ENCODE data around the gene MALRD1. TPM values are rescaled to one million over a fixed set of nuclear protein-coding genes. Genes with fewer than 3 reads are reported as not detected.
A peak's percentile ranks its signal among the peaks of the same experiment; 100 is the strongest.

Gene MALRD1
- total and polyA plus RNA-seq, 2 of the 8 experiments (the other 6 are each of a cell fraction or from before 2014, with no cell fraction given), result 0.32 to 0.35 TPM

DNA sequence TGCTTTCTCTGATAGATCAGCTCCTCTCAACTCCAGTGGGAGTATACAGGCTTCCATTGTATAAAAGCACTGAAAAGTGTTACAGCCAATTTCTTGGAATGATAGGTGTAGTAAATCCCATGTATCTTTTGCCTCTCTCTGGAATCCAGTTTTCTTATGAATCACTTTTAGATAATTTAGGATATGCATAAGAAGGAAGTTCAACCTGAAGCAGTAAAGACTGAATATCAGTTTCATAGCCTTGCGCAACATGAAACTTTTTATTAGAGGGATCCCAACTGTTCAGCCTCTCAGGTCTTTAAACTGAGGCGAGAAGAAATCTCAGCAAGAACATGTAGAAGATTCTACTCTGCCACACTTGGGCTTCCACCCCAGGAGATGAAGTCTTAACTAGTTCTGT, 280.0 kb downstream of the MALRD1 start:
- H3K36me3 ChIP-seq (ENCODE audit: control insufficient read depth in 2 of 4, insufficient read depth in 4 of 4, low read length in 3 of 4), result no peaks in the 10 kb centered on the region
- no peaks in the 10 kb centered on the region for H3K79me2 ChIP-seq (ENCODE audit: control insufficient read depth in 1 of 2, insufficient read depth in 2 of 2, low read length in 2 of 2)
- no peak overlapping the region for H2BK120ac ChIP-seq (replicated peaks; ENCODE audit: low read depth, low read length)
- no peak overlapping the region for H3K23ac ChIP-seq (ENCODE audit: insufficient read length)
- H4K5ac ChIP-seq (ENCODE audit: insufficient read length, low read depth, low read length), result no peak overlapping the region
- DNase-seq (ENCODE audit: low read depth in 1 of 2, low spot score in 2 of 2) (no peak), FAIRE-seq (no peak)
- no peak overlapping the region for H2BK20ac ChIP-seq (ENCODE audit: low read length)
- no peak overlapping the region for H3K27ac ChIP-seq (ENCODE audit: low read depth, low read length)
- no peaks in the 10 kb centered on the region for H4K20me1 ChIP-seq (replicated peaks in 1 of 2; ENCODE audit: control insufficient read depth in 1 of 2, insufficient read depth in 2 of 2, low read length in 2 of 2)
- no peaks in the 10 kb centered on the region for H3K79me1 ChIP-seq (ENCODE audit: low read depth, low read length)
- no peak overlapping the region for H3K56ac ChIP-seq (replicated peaks; ENCODE audit: insufficient read length, low read depth, low read length)
- no peak overlapping the region for H3K4ac ChIP-seq (replicated peaks; ENCODE audit: insufficient read length, low read depth, low read length)
- H3K4me2 ChIP-seq (ENCODE audit: insufficient read depth in 1 of 2, low read depth in 2 of 2, low read length in 2 of 2), result no peak overlapping the region
- H3K4me3 ChIP-seq (ENCODE audit: extremely low read depth in 1 of 4, insufficient read depth in 2 of 4, low read depth in 3 of 4, low read length in 4 of 4), result no peak overlapping the region
- H4K8ac ChIP-seq (ENCODE audit: extremely low read depth, insufficient read depth, low read length), result no peak overlapping the region
- no peak overlapping the region for H3K14ac ChIP-seq (ENCODE audit: insufficient read length)
- no peak overlapping the region for H3K18ac ChIP-seq (ENCODE audit: extremely low read depth, low read length)
- no peak overlapping the region for H2AFZ ChIP-seq (ENCODE audit: low read length)
- WGBS, 2 experiments (ENCODE audit: extremely low coverage in 1 of 2, insufficient coverage in 1 of 2, insufficient read length in 1 of 2, insufficient replicate concordance in 2 of 2, low coverage in 1 of 2, low lambda C conversion rate in 2 of 2, missing lambda C conversion rate in 1 of 2), result 91% methylated on average over 2 of the region's 2 CpGs; no CpG with 5 or more reads in 1 of the 2 experiments
- ChIA-PET CTCF (ENCODE audit: partially characterized antibody) (no interaction called here), POLR2A (ENCODE audit: partially characterized antibody) (no interaction called here)
- H2BK5ac ChIP-seq (ENCODE audit: low read depth, low read length), result no peak overlapping the region
- H3K9ac ChIP-seq (replicated peaks in 1 of 4; ENCODE audit: extremely low read depth in 1 of 4, low read depth in 3 of 4, low read length in 3 of 4), result no peak overlapping the region
- no peaks in the 10 kb centered on the region for H3K27me3 ChIP-seq (replicated peaks in 1 of 4; ENCODE audit: control insufficient read depth in 3 of 4, extremely low read depth in 1 of 4, insufficient read depth in 3 of 4, low read length in 3 of 4)
- H2BK12ac ChIP-seq (ENCODE audit: low read depth, low read length), result no peak overlapping the region
- no peaks in the 10 kb centered on the region for H3K4me1 ChIP-seq (replicated peaks in 1 of 4; ENCODE audit: control insufficient read depth in 3 of 4, insufficient read depth in 4 of 4, low read length in 3 of 4)
- H4K91ac ChIP-seq (replicated peaks; ENCODE audit: insufficient read length, low read length), result no peak overlapping the region
- no peaks in the 10 kb centered on the region for H3K9me3 ChIP-seq (ENCODE audit: insufficient read depth in 2 of 2, low read depth in 1 of 2, low read length in 1 of 2)
- H2AK5ac ChIP-seq (ENCODE audit: low read depth, low read length), result no peak overlapping the region
- no peaks in the 10 kb centered on the region for H3K23me2 ChIP-seq (ENCODE audit: low read depth, low read length)
- TF ChIP-seq CEBPB (IDR thresholded peaks at IDR 0.05; ENCODE audit: low read depth, low read length) (peak; percentile 44; the same call in 1 of the 2 replicates), BCL11A (IDR thresholded peaks at IDR 0.05; ENCODE audit: low read depth in 2 of 2, low read length in 2 of 2) (no peak)
- H2BK15ac ChIP-seq (ENCODE audit: low read length), result no peak overlapping the region
